ENCODE measurements around the gene NEMF.

Gene NEMF

DNA sequence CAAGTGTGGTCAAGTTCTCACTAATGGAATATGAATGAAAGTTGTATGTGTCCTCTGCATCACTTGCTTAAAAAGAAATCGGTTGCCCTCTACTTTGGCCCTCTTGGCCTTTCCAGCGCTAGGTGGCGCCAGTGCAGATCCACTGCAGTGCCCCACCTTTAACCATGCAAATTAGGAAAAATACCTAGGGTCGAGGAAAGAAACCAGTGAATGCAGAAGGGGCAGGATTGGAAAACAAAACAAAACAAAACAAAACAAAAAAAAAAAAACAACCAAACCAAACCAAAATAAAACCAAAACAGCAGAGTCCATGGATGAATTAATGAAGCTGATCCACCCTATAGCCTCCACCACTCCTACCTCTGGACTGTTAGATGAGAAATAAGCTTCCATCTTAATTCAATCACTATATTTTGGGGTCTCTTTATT, 12.9 kb upstream of the NEMF start:
- CTCF ChIA-PET, result interaction anchor here (0.6 to 11.5 kb wide), 23 partner anchors 11 to 673 kb away, joined by 3 to 179 read pairs (median 4); partner anchors contain the start of genes NEMF and VCPKMT
- H3K27me3 ChIP-seq (replicated peaks in 2 of 5; ENCODE audit: control insufficient read depth in 4 of 5, insufficient read depth in 5 of 5, low read length in 4 of 5), result no peaks in the 10 kb centered on the region

GRCh38 chr14:49863487-49864281, 11.1 kb upstream of the NEMF start:
- no peaks in the 10 kb centered on the region for H3K36me3 ChIP-seq (ENCODE audit: control insufficient read depth in 4 of 4, insufficient read depth in 4 of 4, low read length in 3 of 4)
- H3K27ac ChIP-seq (ENCODE audit: insufficient read depth in 1 of 2, low read depth in 1 of 2, low read length in 2 of 2, poor library complexity in 1 of 2, severe bottlenecking in 2 of 2), result peak overlapping the region; percentile 90 to 93
- H3K4me1 ChIP-seq (ENCODE audit: control extremely low read depth in 1 of 4, control insufficient read depth in 4 of 4, insufficient read depth in 4 of 4, low read length in 3 of 4), result peaks cover 15 to 48% (median 31%) of the 10 kb centered on the region in 4 experiments
- ChIA-PET CTCF (interaction anchor here (0.7 to 11.5 kb wide), 18 partner anchors 9 to 263 kb away, joined by 3 to 179 read pairs (median 5); partner anchors contain the start of gene NEMF), POLR2A (interaction anchor here (0.6 to 1.5 kb wide), 3 partner anchors 11 to 32 kb away, joined by 3 read pairs; partner anchors contain the start of gene NEMF)
- H3K4me3 ChIP-seq (ENCODE audit: control insufficient read depth in 1 of 7, extremely low read depth in 1 of 7, insufficient read depth in 4 of 7, low read depth in 2 of 7, low read length in 6 of 7), result peak overlapping the region; percentile 55 to 98 (median 81)
- peak in 2 of 3 donors; percentile 80 to 83 for DNase-seq
- H3K9me3 ChIP-seq (ENCODE audit: control extremely low read depth in 1 of 5, control insufficient read depth in 4 of 5, insufficient read depth in 2 of 5, low read depth in 1 of 5, low read length in 4 of 5), result no peaks in the 10 kb centered on the region
- H3K27me3 ChIP-seq (replicated peaks in 2 of 5; ENCODE audit: control insufficient read depth in 4 of 5, insufficient read depth in 5 of 5, low read length in 4 of 5), result no peaks in the 10 kb centered on the region
- WGBS (ENCODE audit: insufficient coverage), result 21% methylated on average over 7 of the region's 9 CpGs

More for the DNA sequence above, 12.9 kb upstream of the NEMF start:
- Histone ChIP-seq H3K36me3 (ENCODE audit: control insufficient read depth in 4 of 4, insufficient read depth in 4 of 4, low read length in 3 of 4) (no peaks in the 10 kb centered on the region), H3K9me3 (ENCODE audit: control extremely low read depth in 1 of 5, control insufficient read depth in 4 of 5, insufficient read depth in 2 of 5, low read depth in 1 of 5, low read length in 4 of 5) (no peaks in the 10 kb centered on the region), H3K4me1 (ENCODE audit: control extremely low read depth in 1 of 4, control insufficient read depth in 4 of 4, insufficient read depth in 4 of 4, low read length in 3 of 4) (peaks cover 18 to 50% (median 33%) of the 10 kb centered on the region in 4 experiments), H3K4me3 (ENCODE audit: control insufficient read depth in 1 of 7, extremely low read depth in 1 of 7, insufficient read depth in 4 of 7, low read depth in 2 of 7, low read length in 6 of 7) (no peak overlapping the region), H3K27ac (ENCODE audit: insufficient read depth in 1 of 2, low read depth in 1 of 2, low read length in 2 of 2, poor library complexity in 1 of 2, severe bottlenecking in 2 of 2) (no peak overlapping the region)
- WGBS (ENCODE audit: insufficient coverage), result 20% methylated on average over 1 of the region's 4 CpGs
- POLR2A ChIA-PET, result interaction anchor here (0.8 to 1.1 kb wide), 2 partner anchors 137 to 239 kb away, joined by 3 to 4 read pairs; no protein-coding TSS in a partner anchor
- peak; percentile 72 to 83 (median 75) for DNase-seq

DNA sequence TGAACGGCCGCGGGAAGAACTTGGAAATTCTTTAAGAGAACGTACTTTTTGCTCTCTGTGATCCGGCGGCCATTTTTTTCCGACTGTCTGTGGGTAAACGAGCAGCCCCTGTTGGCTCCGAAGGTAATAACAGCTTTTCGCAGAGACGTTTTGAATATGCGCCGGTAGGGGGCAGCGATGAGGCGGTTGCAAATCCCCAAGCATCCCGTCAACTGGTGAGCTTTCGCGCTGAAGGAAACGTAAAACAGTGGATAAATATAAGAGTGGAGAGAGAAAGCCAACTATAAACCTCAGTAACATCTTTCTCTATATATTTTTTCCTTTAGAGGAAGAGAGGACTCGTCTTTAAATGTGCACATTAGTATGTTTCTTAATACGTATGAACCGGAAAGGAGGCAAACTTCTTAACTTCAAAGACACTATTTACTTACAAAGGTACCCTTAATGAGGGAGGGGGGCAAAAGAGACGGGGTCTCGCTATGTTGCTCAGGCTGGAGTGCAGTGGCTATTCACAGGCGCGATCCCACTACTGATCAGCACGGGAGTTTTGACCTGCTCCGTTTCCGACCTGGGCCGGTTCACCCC, 9.6 kb upstream of the NEMF start:
- 0% methylated on average over 16 of the region's 30 CpGs for WGBS (ENCODE audit: insufficient coverage)
- POLR2A ChIA-PET, result interaction anchor here (0.6 to 1.5 kb wide), 5 partner anchors 9 to 245 kb away, joined by 3 to 5 read pairs (median 3); partner anchors contain the start of gene NEMF

GRCh38 chr14:49861699-49862088, 9.1 kb upstream of the NEMF start:
- H3K4me1 ChIP-seq (ENCODE audit: control extremely low read depth in 1 of 4, control insufficient read depth in 4 of 4, insufficient read depth in 4 of 4, low read length in 3 of 4), result peaks cover 12 to 37% (median 24%) of the 10 kb centered on the region in 4 experiments
- CTCF ChIA-PET, result interaction anchor here (0.6 to 11.5 kb wide), 24 partner anchors 11 to 317 kb away, joined by 3 to 179 read pairs (median 4); partner anchors contain the start of genes ARF6, NEMF and VCPKMT
- 0% methylated on average over 10 of the region's 12 CpGs for WGBS (ENCODE audit: insufficient coverage)

More for the DNA sequence above, 9.6 kb upstream of the NEMF start:
- Histone ChIP-seq H3K9me3 (ENCODE audit: control extremely low read depth in 1 of 5, control insufficient read depth in 4 of 5, insufficient read depth in 2 of 5, low read depth in 1 of 5, low read length in 4 of 5) (no peaks in the 10 kb centered on the region), H3K36me3 (ENCODE audit: control insufficient read depth in 4 of 4, insufficient read depth in 4 of 4, low read length in 3 of 4) (no peaks in the 10 kb centered on the region), H3K27ac (ENCODE audit: insufficient read depth in 1 of 2, low read depth in 1 of 2, low read length in 2 of 2, poor library complexity in 1 of 2, severe bottlenecking in 2 of 2) (peak overlapping the region; percentile 79 to 93), H3K4me3 (ENCODE audit: control insufficient read depth in 1 of 7, extremely low read depth in 1 of 7, insufficient read depth in 4 of 7, low read depth in 2 of 7, low read length in 6 of 7) (peak overlapping the region; percentile 78 to 99 (median 87)), H3K4me1 (ENCODE audit: control extremely low read depth in 1 of 4, control insufficient read depth in 4 of 4, insufficient read depth in 4 of 4, low read length in 3 of 4) (peaks cover 12 to 37% (median 24%) of the 10 kb centered on the region in 4 experiments), H3K27me3 (replicated peaks in 2 of 5; ENCODE audit: control insufficient read depth in 4 of 5, insufficient read depth in 5 of 5, low read length in 4 of 5) (no peaks in the 10 kb centered on the region)
- CTCF ChIA-PET, result interaction anchor here (0.6 to 11.5 kb wide), 28 partner anchors 11 to 317 kb away, joined by 3 to 179 read pairs (median 4); partner anchors contain the start of genes ARF6, NEMF and VCPKMT
- peak; percentile 90 to 95 (median 92) for DNase-seq

GRCh38 chr14:49860988-49861698, 8.6 kb upstream of the NEMF start:
- H3K9me3 ChIP-seq (ENCODE audit: control extremely low read depth in 1 of 5, control insufficient read depth in 4 of 5, insufficient read depth in 2 of 5, low read depth in 1 of 5, low read length in 4 of 5), result no peaks in the 10 kb centered on the region
- no peak for DNase-seq
- peak overlapping the region; percentile 79 to 93 for H3K27ac ChIP-seq (ENCODE audit: insufficient read depth in 1 of 2, low read depth in 1 of 2, low read length in 2 of 2, poor library complexity in 1 of 2, severe bottlenecking in 2 of 2)
- no peaks in the 10 kb centered on the region for H3K27me3 ChIP-seq (replicated peaks in 2 of 5; ENCODE audit: control insufficient read depth in 4 of 5, insufficient read depth in 5 of 5, low read length in 4 of 5)
- H3K4me1 ChIP-seq (ENCODE audit: control extremely low read depth in 1 of 4, control insufficient read depth in 4 of 4, insufficient read depth in 4 of 4, low read length in 3 of 4), result peaks cover 12 to 37% (median 24%) of the 10 kb centered on the region in 4 experiments
- POLR2A ChIA-PET, result no interaction called here
- H3K36me3 ChIP-seq (ENCODE audit: control insufficient read depth in 4 of 4, insufficient read depth in 4 of 4, low read length in 3 of 4), result no peaks in the 10 kb centered on the region
- peak overlapping the region; percentile 78 to 99 (median 87) for H3K4me3 ChIP-seq (ENCODE audit: control insufficient read depth in 1 of 7, extremely low read depth in 1 of 7, insufficient read depth in 4 of 7, low read depth in 2 of 7, low read length in 6 of 7)
- CTCF ChIA-PET, result interaction anchor here (0.6 to 11.5 kb wide), 20 partner anchors 10 to 318 kb away, joined by 3 to 179 read pairs (median 4); partner anchors contain the start of genes ARF6, NEMF and VCPKMT
- WGBS (ENCODE audit: insufficient coverage), result 0% methylated on average over 3 of the region's 4 CpGs

More at GRCh38 chr14:49861699-49862088, 9.1 kb upstream of the NEMF start:
- no peaks in the 10 kb centered on the region for H3K27me3 ChIP-seq (replicated peaks in 2 of 5; ENCODE audit: control insufficient read depth in 4 of 5, insufficient read depth in 5 of 5, low read length in 4 of 5)
- DNase-seq, result peak; percentile 72 to 86 (median 83)
- POLR2A ChIA-PET, result interaction anchor here (0.6 kb wide), 2 partner anchors 149 to 246 kb away, joined by 3 to 5 read pairs; no protein-coding TSS in a partner anchor
- no peaks in the 10 kb centered on the region for H3K36me3 ChIP-seq (ENCODE audit: control insufficient read depth in 4 of 4, insufficient read depth in 4 of 4, low read length in 3 of 4)
- H3K4me3 ChIP-seq (ENCODE audit: control insufficient read depth in 1 of 7, extremely low read depth in 1 of 7, insufficient read depth in 4 of 7, low read depth in 2 of 7, low read length in 6 of 7), result peak overlapping the region; percentile 78 to 99 (median 87)
- H3K27ac ChIP-seq (ENCODE audit: insufficient read depth in 1 of 2, low read depth in 1 of 2, low read length in 2 of 2, poor library complexity in 1 of 2, severe bottlenecking in 2 of 2), result peak overlapping the region; percentile 79 to 93
- no peaks in the 10 kb centered on the region for H3K9me3 ChIP-seq (ENCODE audit: control extremely low read depth in 1 of 5, control insufficient read depth in 4 of 5, insufficient read depth in 2 of 5, low read depth in 1 of 5, low read length in 4 of 5)

DNA sequence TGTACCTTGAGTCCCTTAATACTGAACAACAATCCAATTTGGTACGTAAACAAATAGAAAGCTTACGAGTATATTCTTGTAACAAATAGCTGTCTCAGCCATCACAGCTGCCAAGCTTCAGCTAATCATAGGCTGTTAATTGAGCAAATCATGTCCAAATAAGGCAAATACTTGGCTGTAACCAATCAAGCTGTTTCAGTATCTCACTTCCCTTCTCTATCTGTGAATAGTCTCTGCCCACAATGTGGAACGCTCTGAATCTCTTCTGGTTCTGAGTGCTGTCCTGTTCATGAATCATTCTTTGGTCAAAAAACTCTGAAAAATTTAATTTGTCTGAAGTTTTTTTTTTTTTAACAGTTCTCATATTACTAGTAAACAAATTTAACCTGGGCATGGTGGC, 5.8 kb upstream of the NEMF start:
- 96% methylated on average over 2 of the region's 3 CpGs for WGBS (ENCODE audit: insufficient coverage)
- POLR2A ChIA-PET, result no interaction called here
- no peak for DNase-seq

More for the DNA sequence above, 5.8 kb upstream of the NEMF start:
- Histone ChIP-seq H3K9me3 (ENCODE audit: control extremely low read depth in 1 of 5, control insufficient read depth in 4 of 5, insufficient read depth in 2 of 5, low read depth in 1 of 5, low read length in 4 of 5) (no peaks in the 10 kb centered on the region), H3K27ac (ENCODE audit: insufficient read depth in 1 of 2, low read depth in 1 of 2, low read length in 2 of 2, poor library complexity in 1 of 2, severe bottlenecking in 2 of 2) (no peak overlapping the region), H3K4me3 (ENCODE audit: control insufficient read depth in 1 of 7, extremely low read depth in 1 of 7, insufficient read depth in 4 of 7, low read depth in 2 of 7, low read length in 6 of 7) (no peak overlapping the region), H3K36me3 (ENCODE audit: control insufficient read depth in 4 of 4, insufficient read depth in 4 of 4, low read length in 3 of 4) (no peaks in the 10 kb centered on the region), H3K4me1 (ENCODE audit: control extremely low read depth in 1 of 4, control insufficient read depth in 4 of 4, insufficient read depth in 4 of 4, low read length in 3 of 4) (peaks cover 6 to 21% (median 15%) of the 10 kb centered on the region in 4 experiments), H3K27me3 (replicated peaks in 2 of 5; ENCODE audit: control insufficient read depth in 4 of 5, insufficient read depth in 5 of 5, low read length in 4 of 5) (no peaks in the 10 kb centered on the region)
- CTCF ChIA-PET, result interaction anchor here (0.6 to 1.3 kb wide), 3 partner anchors 12 to 246 kb away, joined by 3 to 4 read pairs (median 3); no protein-coding TSS in a partner anchor
